ENCODE measurements around the gene KRTAP4-7.
"Not testable (repeated sequence)": the region's sequence is repeated elsewhere in the genome, so short reads cannot be mapped to it uniquely, and the experiment has no call there.

The KRTAP4-7 gene

GRCh38 chr17:41108728-41109386 lies 24.9 kb downstream of the KRTAP4-7 start:
- not testable (repeated sequence) for DNase-seq (ENCODE audit: low read depth)

- no peak for DNase-seq (ENCODE audit: low read depth)
Measured at GRCh38 chr17:41111151-41111885, 27.4 kb downstream of the KRTAP4-7 start.

GRCh38 chr17:41116297-41116696 lies 32.3 kb downstream of the KRTAP4-7 start:
- no peak for DNase-seq (ENCODE audit: low read depth)

GRCh38 chr17:41117846-41118386 lies 34.0 kb downstream of the KRTAP4-7 start, which contains the start of gene KRTAP4-11:
Gene KRTAP4-11, minus strand, starts transcription at chr17:41118373. Its CDS starts 58 bp downstream, at chr17:41118315.
- DNase-seq (ENCODE audit: low read depth), result not testable (repeated sequence)

GRCh38 chr17:41118721-41119120 lies 34.8 kb downstream of the KRTAP4-7 start:
- no peak for DNase-seq (ENCODE audit: low read depth)

GRCh38 chr17:41119696-41120690 lies 36.0 kb downstream of the KRTAP4-7 start:
- not testable (repeated sequence) for DNase-seq (ENCODE audit: low read depth)

- no peak for DNase-seq (ENCODE audit: low read depth)
Measured at GRCh38 chr17:41121742-41122141, 37.8 kb downstream of the KRTAP4-7 start.

- not testable (repeated sequence) for DNase-seq (ENCODE audit: low read depth)
Measured at GRCh38 chr17:41123292-41123990, 39.5 kb downstream of the KRTAP4-7 start.

GRCh38 chr17:41123991-41124371 lies 40.0 kb downstream of the KRTAP4-7 start, which contains the start of gene KRTAP4-12:
Gene KRTAP4-12, minus strand, starts transcription at chr17:41124182. Its CDS starts 60 bp downstream, at chr17:41124122.
- DNase-seq (ENCODE audit: low read depth), result not testable (repeated sequence)

GRCh38 chr17:41125064-41125463 lies 41.1 kb downstream of the KRTAP4-7 start:
- DNase-seq (ENCODE audit: low read depth), result no peak

GRCh38 chr17:41126412-41126811 lies 42.5 kb downstream of the KRTAP4-7 start:
- no peak for DNase-seq (ENCODE audit: low read depth)

- no peak for DNase-seq (ENCODE audit: low read depth)
Measured at GRCh38 chr17:41127371-41127770, 43.4 kb downstream of the KRTAP4-7 start.

GRCh38 chr17:41131979-41132378 lies 48.0 kb downstream of the KRTAP4-7 start:
- DNase-seq (ENCODE audit: low read depth), result no peak

GRCh38 chr17:41133880-41134735 lies 50.2 kb downstream of the KRTAP4-7 start:
- no peak for DNase-seq (ENCODE audit: low read depth)

All from fibroblast of the conjunctiva (primary cell).